GM18507 (cell line): ENCODE data around the gene BMPER.

Experiments
- DNase-seq: peaks from one replicate; pipeline ENCODE4 v3.0.0; 2011; ENCODE audit warnings: low read depth; ENCODE audit not compliant: insufficient read length; ENCODE audit errors: extremely low spot score
- FAIRE-seq: peaks from 2 replicates; lab custom pipeline; 2011; peaks lifted over from hg19 to GRCh38; lab: Jason Lieb, UNC

The BMPER gene

DNA sequence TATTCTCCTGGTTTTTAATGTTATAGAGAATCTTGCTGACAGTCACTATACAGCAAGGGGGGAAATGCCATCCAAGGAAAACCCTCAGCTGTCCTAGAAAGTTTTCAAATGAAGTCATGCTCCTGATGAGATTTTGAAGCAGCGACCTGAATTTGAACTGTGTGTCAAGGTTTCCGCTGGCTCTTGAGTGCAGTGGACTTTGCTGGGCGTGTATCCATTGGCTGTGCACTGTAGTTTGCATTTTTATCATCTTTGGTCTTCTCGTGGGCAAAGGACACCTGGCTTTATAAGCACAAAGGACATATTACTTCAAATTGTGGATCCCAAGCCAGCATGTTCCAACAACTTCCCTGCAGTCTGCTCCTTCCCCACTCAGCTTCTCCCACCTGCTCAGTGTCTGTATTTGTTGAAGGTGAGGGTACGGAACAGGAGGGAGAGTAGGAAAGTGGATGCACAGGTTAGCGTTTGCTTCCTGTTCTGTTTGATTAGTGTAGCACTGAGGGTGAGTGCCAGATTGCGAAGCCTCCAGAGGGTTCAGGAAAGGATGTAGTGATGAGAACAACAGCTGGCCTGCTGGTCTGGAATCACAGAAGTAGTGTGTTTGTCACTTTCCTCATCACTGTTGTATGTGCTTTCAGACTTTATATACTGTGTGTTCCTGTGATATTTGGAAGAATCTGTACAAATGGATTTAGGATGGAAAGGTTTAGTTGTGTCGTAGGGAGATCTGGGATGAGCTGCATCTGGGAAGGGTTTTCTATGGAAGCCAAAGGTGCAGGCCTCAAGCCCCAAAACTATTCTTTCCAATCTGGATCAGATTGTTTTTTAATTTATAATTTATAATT lies 204.8 kb downstream of the BMPER start:
- DNase-seq (no peak), FAIRE-seq (no peak)

DNA sequence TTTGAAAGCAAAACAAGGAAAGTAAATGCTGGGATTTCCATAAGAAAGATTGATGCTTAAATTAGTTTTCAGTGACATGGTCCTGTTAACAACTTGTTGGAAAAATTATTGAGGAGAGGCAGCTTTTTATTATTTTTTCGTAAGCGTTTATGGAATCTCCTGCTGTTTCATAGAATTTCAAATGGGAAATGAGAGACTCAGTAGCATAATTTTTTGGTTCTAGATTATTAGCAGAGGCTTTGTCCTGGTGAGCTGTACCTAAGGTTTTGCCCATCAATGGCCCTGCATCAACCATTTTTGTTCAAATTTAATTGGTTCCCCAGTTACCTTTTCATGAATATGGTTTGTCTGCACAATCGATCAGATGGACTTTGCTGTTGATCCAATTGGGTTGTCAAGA lies 205.7 kb downstream of the BMPER start:
- no peak for DNase-seq

GRCh38 chr7:34115503-34115902 lies 210.2 kb downstream of the BMPER start:
- FAIRE-seq (no peak), DNase-seq (no peak)

More for the DNA sequence above, 205.7 kb downstream of the BMPER start:
- no peak for FAIRE-seq

GRCh38 chr7:34117573-34117972 lies 212.2 kb downstream of the BMPER start:
- DNase-seq (no peak), FAIRE-seq (no peak)

- FAIRE-seq (no peak), DNase-seq (no peak)
Observed at GRCh38 chr7:34121366-34121765, 216.0 kb downstream of the BMPER start.

DNA sequence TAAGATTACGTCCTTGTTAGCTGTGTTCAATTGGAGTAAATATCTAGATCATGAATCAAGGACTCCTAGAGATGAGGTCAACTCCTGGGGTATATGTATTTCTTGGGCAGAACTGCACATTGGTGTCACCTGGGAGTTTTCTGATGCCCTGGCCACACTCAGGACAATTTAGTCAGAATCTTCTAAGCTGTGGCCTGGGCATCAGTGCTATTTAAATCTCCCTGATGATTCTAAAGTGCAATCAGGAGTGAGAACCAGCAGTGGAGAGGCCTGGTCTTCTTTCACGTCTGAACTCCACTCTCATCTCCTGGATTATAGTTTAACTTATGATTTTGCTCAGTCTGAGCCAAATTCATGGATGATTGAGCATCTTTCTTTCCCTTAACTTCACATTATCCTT lies 218.0 kb downstream of the BMPER start:
- no peak for FAIRE-seq
- no peak for DNase-seq

DNA sequence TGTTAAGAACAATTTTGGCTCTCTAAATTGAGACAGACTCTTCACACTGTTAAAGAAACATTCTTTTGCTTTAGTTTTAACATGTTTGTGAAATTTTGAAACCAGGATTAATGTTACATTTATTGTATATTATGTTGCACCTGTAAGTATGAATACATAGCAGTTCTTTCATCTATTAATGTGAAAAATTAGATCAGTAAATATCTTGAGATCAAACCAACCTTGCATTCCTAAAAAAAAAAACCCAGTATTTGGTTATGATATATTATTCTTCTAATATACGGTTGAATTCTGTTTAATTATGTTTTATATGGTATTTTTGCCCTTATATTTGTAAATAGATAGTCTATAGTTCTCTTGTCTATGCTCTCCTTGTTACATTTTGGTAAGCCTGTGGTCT lies 219.4 kb downstream of the BMPER start:
- DNase-seq (no peak), FAIRE-seq (no peak)

- FAIRE-seq (no peak), DNase-seq (no peak)
Observed at GRCh38 chr7:34128762-34129161, 223.4 kb downstream of the BMPER start.

GRCh38 chr7:34130558-34131295 lies 225.4 kb downstream of the BMPER start:
- FAIRE-seq, result no peak
- no peak for DNase-seq

GRCh38 chr7:34131371-34131770 lies 226.0 kb downstream of the BMPER start:
- DNase-seq, result no peak
- FAIRE-seq, result no peak

DNA sequence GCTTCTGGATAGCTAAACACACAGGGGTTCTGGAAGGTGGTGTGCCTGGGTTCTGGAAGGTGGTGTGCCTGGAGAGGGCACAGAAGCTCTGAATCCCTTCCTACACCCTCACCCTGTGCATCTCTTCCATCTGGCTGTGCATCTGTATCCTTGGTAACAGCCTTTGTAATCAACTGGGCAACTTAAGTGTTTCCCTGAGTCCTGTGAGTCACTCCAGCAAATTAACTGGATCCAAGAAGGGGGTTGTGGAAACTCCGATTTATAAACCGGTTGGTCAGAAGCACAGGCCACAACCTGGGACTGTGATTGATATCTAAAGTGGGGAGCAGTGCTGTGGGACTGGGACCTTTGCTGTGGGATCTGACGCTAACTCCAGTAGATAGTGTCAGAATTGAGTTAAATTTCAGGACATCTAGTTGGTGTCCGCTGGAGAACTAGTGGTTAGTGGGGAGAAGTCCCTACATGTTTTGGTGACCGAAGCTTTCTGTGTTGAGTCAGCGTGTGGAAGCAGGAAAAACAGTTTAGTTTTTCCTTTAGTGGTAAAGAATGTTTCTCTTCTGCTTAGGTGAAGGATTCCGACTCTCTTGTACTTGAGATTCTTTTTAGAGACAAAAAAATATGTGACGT lies 228.1 kb downstream of the BMPER start:
- FAIRE-seq (no peak), DNase-seq (no peak)

DNA sequence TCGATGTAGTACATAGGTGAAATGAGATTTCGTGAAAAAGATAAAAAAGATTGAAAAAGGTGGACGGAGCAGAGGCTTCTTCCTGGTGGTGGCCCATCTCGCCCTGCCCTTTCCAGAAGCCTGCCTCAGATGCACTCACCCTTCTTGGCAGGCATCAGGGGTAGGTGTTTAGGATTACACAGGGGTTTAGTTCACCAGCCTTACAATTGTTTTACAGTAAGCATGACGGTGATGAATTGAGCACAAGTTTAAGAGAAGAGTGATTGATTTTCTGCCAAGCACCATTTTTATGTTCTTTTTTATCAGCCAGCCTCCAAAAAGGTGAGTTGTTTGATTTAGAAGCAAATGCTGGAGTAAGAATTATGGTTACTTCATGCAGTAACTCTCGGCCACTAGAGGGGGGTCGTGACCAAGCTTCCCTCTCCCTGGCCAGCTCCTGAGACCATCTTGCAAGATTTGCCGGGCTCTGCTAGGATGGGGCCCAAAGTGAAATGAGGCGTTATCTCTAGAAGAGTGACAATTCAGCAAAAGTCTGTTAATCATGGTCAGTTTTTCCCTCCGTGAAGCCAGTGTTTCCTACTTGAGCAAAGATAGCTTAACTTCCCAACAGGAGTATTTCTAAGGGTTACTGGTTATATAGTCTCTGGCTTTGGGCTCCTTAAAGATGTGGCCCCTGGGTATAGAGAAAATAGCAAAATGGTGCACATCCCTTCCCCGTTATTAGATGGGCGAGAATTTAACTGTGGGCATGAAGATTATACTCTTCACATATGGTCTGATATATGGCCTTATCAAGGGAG lies 228.8 kb downstream of the BMPER start:
- FAIRE-seq (peak; percentile 5), DNase-seq (no peak)

DNA sequence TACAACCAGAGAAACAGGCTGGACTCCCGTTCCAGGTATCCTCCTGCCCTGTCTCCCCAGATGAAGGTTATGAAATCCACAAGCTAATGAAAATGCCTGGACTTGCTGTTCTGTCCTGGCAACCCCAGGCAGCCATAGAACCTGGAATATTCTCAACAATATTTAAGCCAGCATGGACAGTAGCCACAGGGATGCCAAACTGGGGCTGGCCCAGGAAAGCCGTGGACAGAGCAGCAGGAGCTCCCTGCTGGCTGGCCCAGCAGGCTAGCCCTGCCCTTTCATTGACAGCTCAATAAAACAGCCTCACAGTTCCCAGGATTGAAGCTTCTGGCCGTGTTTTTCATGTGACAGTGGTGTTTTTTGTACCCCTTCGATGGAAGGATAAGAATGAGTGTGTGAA lies 230.6 kb downstream of the BMPER start:
- DNase-seq, result no peak
- no peak for FAIRE-seq

- FAIRE-seq (no peak), DNase-seq (no peak)
Observed at GRCh38 chr7:34136698-34137097, 231.4 kb downstream of the BMPER start.

DNA sequence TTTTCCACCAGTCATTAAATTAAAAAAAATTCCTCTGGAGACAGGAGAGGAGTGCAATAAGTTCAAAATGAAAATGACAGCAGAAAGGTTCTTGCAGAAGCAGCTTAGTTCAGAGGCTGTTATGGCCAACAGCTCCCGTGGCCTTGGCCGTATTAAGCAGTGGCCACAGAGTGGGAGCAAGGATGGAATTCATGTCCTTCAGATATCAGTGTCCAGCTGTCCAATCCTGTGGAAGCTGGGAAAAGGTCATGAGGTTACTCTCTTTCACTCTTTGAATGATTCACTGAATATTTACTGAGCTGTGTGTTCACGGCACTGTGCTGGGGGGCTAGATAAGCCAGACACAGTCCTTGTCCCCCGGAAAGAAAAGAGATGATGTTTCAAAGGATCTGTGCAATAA lies 231.8 kb downstream of the BMPER start:
- FAIRE-seq (no peak), DNase-seq (no peak)

DNA sequence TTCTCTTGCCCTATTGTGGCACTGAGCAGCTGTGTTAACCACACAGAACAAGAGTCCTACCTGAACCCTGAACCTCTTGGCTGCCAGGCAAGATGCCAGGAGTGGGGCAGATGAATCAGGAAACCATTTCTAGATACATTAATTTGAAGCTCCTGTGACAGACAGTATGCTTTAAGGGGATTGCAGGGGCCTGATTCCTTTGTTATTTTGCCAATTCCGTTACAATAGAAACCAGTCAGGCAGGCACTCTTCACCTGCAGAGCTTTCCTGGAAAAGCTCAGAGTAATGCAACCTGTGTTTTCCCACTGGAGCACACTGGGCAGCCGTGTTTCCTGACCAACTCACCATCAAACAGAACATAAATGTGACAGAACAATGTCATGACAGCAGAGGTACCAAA lies 233.1 kb downstream of the BMPER start:
- FAIRE-seq, result no peak
- DNase-seq, result no peak

- DNase-seq (no peak), FAIRE-seq (no peak)
Observed at GRCh38 chr7:34139086-34139485, 233.7 kb downstream of the BMPER start.

DNA sequence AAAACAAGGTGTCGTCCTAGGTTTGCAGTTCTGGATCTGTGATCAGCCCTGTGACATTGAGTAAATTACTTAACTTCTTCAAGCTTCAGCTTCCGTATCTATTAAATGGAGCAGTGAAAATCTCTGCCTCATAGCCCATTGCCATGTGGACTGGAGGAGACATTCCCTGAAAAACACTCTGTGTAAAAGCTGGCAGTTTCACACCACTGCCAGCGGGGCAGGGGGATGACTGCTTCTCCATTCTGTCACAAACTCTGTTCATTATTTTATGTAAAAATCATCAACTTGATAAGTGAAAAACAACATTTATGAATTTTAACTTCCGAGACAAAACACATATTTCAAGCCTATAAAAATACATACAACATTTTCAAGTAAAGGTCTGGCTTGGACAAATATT lies 234.7 kb downstream of the BMPER start:
- DNase-seq, result no peak
- no peak for FAIRE-seq

DNA sequence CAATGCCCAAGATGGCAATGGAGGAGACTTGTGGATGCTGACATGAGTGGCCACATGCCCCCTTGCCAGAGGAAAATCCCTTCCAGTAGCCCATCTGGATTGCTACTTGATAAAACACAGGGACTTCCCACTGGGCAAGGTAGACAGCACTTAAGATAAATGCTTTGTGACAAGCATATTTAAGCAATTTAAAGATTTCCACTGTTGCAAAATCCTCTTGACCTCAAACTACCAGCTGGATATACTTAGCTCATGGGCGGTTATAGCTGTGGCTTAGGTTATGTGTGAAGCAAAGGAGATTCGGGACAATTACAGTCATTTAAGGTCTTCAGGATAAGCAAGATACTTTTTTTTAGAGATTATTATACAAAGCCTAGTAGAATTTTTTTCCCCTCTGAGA lies 238.1 kb downstream of the BMPER start:
- DNase-seq, result no peak
- FAIRE-seq, result no peak

GRCh38 chr7:34145603-34146002 lies 240.3 kb downstream of the BMPER start:
- FAIRE-seq, result no peak

More at GRCh38 chr7:34145603-34146002, 240.3 kb downstream of the BMPER start:
- DNase-seq, result no peak
